Esophagus squamous epithelium (tissue), 4 donors: ENCODE data around the gene STK24.

Source experiments
- POLR2A ChIP-seq, 4 donors: fragments of 450-650 bp; IDR thresholded peaks; one replicate each; pipeline ENCODE4 v1.6.1; 2017; ENCODE audit warnings: antibody characterized with exemption in 4 of 4, mild to moderate bottlenecking in 4 of 4, moderate library complexity in 3 of 4
- TF ChIP-seq, protein P1 (sequence below), 6 experiments: fragments of 450-650 bp in 4 of 6; fragments of 200-600 bp in 2 of 6; sonication (generic) in 2 of 6; IDR thresholded peaks; one replicate each; pipeline ENCODE4 v1.5.1; 2016 to 2019; ENCODE audit warnings: antibody characterized with exemption in 6 of 6, mild to moderate bottlenecking in 4 of 6, moderate library complexity in 4 of 6

- TF ChIP-seq, protein P1, sequence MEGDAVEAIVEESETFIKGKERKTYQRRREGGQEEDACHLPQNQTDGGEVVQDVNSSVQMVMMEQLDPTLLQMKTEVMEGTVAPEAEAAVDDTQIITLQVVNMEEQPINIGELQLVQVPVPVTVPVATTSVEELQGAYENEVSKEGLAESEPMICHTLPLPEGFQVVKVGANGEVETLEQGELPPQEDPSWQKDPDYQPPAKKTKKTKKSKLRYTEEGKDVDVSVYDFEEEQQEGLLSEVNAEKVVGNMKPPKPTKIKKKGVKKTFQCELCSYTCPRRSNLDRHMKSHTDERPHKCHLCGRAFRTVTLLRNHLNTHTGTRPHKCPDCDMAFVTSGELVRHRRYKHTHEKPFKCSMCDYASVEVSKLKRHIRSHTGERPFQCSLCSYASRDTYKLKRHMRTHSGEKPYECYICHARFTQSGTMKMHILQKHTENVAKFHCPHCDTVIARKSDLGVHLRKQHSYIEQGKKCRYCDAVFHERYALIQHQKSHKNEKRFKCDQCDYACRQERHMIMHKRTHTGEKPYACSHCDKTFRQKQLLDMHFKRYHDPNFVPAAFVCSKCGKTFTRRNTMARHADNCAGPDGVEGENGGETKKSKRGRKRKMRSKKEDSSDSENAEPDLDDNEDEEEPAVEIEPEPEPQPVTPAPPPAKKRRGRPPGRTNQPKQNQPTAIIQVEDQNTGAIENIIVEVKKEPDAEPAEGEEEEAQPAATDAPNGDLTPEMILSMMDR (IDR thresholded peaks at IDR 0.05), result no peak
- no peak for TF ChIP-seq POLR2A (IDR thresholded peaks at IDR 0.05)
Measured at GRCh38 chr13:98423417-98423816, 153.5 kb downstream of the STK24 start.
